Hematopoietic multipotent progenitor cell treated with erythropoietin and hydrocortisone succinate and interleukin-3 and kit ligand, for 17 days (in vitro differentiated cells): ENCODE measurements around the gene DNAAF5.

Experiments used
- DNase-seq: peaks from one replicate; pipeline ENCODE4 v3.0.0-alpha.2; 2015; ENCODE audit warnings: low spot score

DNAAF5 gene

GRCh38 chr7:768881-769504, 42.5 kb downstream of the DNAAF5 start:
- DNase-seq = no peak

- no peak for DNase-seq
Measured at GRCh38 chr7:770336-770735, 43.8 kb downstream of the DNAAF5 start.

- no peak for DNase-seq
Measured at GRCh38 chr7:770741-771166, 44.3 kb downstream of the DNAAF5 start.

GRCh38 chr7:771234-772004, 44.9 kb downstream of the DNAAF5 start:
- DNase-seq = no peak

- DNase-seq = no peak
Measured at GRCh38 chr7:772005-772294, 45.5 kb downstream of the DNAAF5 start.

GRCh38 chr7:772392-772791, 45.9 kb downstream of the DNAAF5 start:
- no peak for DNase-seq

- no peak for DNase-seq
Measured at GRCh38 chr7:772861-773621, 46.5 kb downstream of the DNAAF5 start.

GRCh38 chr7:773622-773915, 47.1 kb downstream of the DNAAF5 start:
- no peak for DNase-seq

GRCh38 chr7:774161-775109, 47.9 kb downstream of the DNAAF5 start:
- DNase-seq = no peak

GRCh38 chr7:776381-776780, 49.9 kb downstream of the DNAAF5 start:
- no peak for DNase-seq

GRCh38 chr7:776992-777727, 50.7 kb downstream of the DNAAF5 start:
- no peak for DNase-seq

- DNase-seq = no peak
Measured at GRCh38 chr7:777728-778078, 51.2 kb downstream of the DNAAF5 start.

GRCh38 chr7:778271-778967, 51.9 kb downstream of the DNAAF5 start:
- DNase-seq = no peak

GRCh38 chr7:778968-779451, 52.5 kb downstream of the DNAAF5 start:
- DNase-seq = no peak

GRCh38 chr7:779480-779879, 53.0 kb downstream of the DNAAF5 start:
- DNase-seq = no peak

GRCh38 chr7:780081-780480, 53.6 kb downstream of the DNAAF5 start:
- no peak for DNase-seq

GRCh38 chr7:780516-780915, 54.0 kb downstream of the DNAAF5 start:
- DNase-seq = no peak

- DNase-seq = no peak
Measured at GRCh38 chr7:781186-781849, 54.8 kb downstream of the DNAAF5 start.

- DNase-seq = no peak
Measured at GRCh38 chr7:781936-782529, 55.5 kb downstream of the DNAAF5 start.
